ENCODE results near the gene ABHD16A. TPM values are rescaled to one million over a fixed set of nuclear protein-coding genes. Genes with fewer than 3 reads are reported as not detected.

The ABHD16A gene
- polyA plus RNA-seq, 1 donor from 2014 or later, result 40.1 TPM

DNA sequence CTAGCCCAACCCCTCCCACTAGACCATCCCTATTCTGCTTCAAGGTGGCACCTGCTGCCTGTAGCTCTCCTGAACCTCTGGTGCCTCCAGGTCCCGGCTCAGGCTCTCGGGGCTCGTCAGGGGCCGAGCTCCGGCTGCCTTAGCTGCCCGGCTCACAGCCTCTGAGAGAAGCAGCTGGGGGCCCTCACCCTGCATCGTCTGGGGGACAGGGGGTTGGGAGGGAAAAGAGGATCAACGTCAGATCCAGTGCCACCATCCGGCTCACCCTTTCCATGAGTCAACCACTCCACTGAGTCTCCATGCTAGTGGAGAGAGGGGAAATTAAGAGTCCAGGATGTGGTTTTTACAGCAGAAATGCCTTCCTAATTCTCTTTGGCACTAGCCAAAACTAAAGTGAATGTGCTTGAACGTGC lies 63.7 kb downstream of the ABHD16A start:
- no peaks in the 10 kb centered on the region for H3K4me1 Mint-ChIP-seq
- no peaks in the 10 kb centered on the region for H3K36me3 Mint-ChIP-seq
- no peaks in the 10 kb centered on the region for H3K9me3 Mint-ChIP-seq
- H3K4me3 Mint-ChIP-seq, result no peak overlapping the region
- H3K27me3 Mint-ChIP-seq, result no peaks in the 10 kb centered on the region
- no peak overlapping the region for H3K27ac Mint-ChIP-seq

DNA sequence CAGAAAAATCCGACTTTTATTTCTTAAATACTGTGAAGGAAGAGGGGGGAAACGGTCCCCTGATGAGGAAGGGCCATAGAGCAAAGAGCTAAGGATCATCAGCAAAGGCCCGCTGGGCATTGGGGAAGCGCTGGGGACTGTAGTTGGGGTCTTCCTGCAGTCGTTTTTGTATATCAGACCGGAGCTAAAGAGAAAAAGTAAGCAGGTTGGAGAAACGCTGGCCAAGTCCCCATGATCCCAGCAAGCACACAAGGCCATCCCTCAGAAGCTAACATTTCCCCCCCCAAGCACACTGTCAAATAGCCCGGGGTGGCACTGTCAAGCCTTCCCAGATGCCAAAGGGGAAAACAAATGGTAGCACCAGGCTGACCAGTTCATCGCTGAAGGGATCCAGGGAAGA lies 64.1 kb downstream of the ABHD16A start:
- Mint-ChIP-seq H3K27ac (no peak overlapping the region), H3K4me3 (no peak overlapping the region), H3K27me3 (no peaks in the 10 kb centered on the region), H3K9me3 (no peaks in the 10 kb centered on the region), H3K4me1 (no peaks in the 10 kb centered on the region), H3K36me3 (no peaks in the 10 kb centered on the region)

Other genes starting within 250 kb of the ABHD16A start
- gene MICB, start 205.2 kb downstream of the ABHD16A start, polyA plus RNA-seq, result 9.3 TPM
- gene MCCD1, start 174.4 kb downstream of the ABHD16A start, polyA plus RNA-seq, result not detected
- gene DDX39B, start 161.3 kb downstream of the ABHD16A start, polyA plus RNA-seq, result 89.4 TPM
- gene ATP6V1G2, start 156.7 kb downstream of the ABHD16A start, polyA plus RNA-seq, result 0.53 TPM
- gene NFKBIL1, start 155.7 kb downstream of the ABHD16A start, polyA plus RNA-seq, result 11.5 TPM
- 16.3 TPM for gene LTA, start 131.0 kb downstream of the ABHD16A start, polyA plus RNA-seq
- 6.4 TPM for gene TNF, start 127.8 kb downstream of the ABHD16A start, polyA plus RNA-seq
- gene LTB, start 120.9 kb downstream of the ABHD16A start, polyA plus RNA-seq, result 2,767 TPM
- gene LST1, start 117.0 kb downstream of the ABHD16A start, polyA plus RNA-seq, result 20.5 TPM
- 140 TPM for gene NCR3, start 110.3 kb downstream of the ABHD16A start, polyA plus RNA-seq
- gene AIF1, start 88.1 kb downstream of the ABHD16A start, polyA plus RNA-seq, result 5.6 TPM
- gene PRRC2A, start 82.6 kb downstream of the ABHD16A start, polyA plus RNA-seq, result 14.3 TPM
- gene BAG6, start 50.7 kb downstream of the ABHD16A start, polyA plus RNA-seq, result 30.9 TPM
- 8.5 TPM for gene APOM, start 47.4 kb downstream of the ABHD16A start, polyA plus RNA-seq
- 28.1 TPM for gene C6orf47, start 42.5 kb downstream of the ABHD16A start, polyA plus RNA-seq
- 24.1 TPM for gene GPANK1, start 38.3 kb downstream of the ABHD16A start, polyA plus RNA-seq
- 268 TPM for gene CSNK2B, start 37.2 kb downstream of the ABHD16A start, polyA plus RNA-seq
- 0.49 TPM for gene LY6G5B, start 33.3 kb downstream of the ABHD16A start, polyA plus RNA-seq
- 3.2 TPM for gene LY6G5C, start 22.3 kb downstream of the ABHD16A start, polyA plus RNA-seq
- gene LY6G6F, start 3.5 kb upstream of the ABHD16A start, polyA plus RNA-seq, result 0.95 TPM
- not detected for gene LY6G6D, start 12.0 kb upstream of the ABHD16A start, polyA plus RNA-seq
- not detected for gene LY6G6C, start 18.4 kb upstream of the ABHD16A start, polyA plus RNA-seq
- 1.8 TPM for gene MPIG6B, start 20.0 kb upstream of the ABHD16A start, polyA plus RNA-seq
- gene DDAH2, start 26.0 kb upstream of the ABHD16A start, polyA plus RNA-seq, result 119 TPM
- gene CLIC1, start 33.2 kb upstream of the ABHD16A start, polyA plus RNA-seq, result 861 TPM
- gene MSH5, start 36.7 kb upstream of the ABHD16A start, polyA plus RNA-seq, result 4.2 TPM
- gene SAPCD1, start 59.3 kb upstream of the ABHD16A start, polyA plus RNA-seq, result not detected
- 2.6 TPM for gene VWA7, start 74.0 kb upstream of the ABHD16A start, polyA plus RNA-seq
- 83.0 TPM for gene VARS1, start 92.4 kb upstream of the ABHD16A start, polyA plus RNA-seq
- 100 TPM for gene LSM2, start 103.6 kb upstream of the ABHD16A start, polyA plus RNA-seq
- 1.2 TPM for gene HSPA1L, start 112.0 kb upstream of the ABHD16A start, polyA plus RNA-seq
- gene HSPA1A, start 112.2 kb upstream of the ABHD16A start, polyA plus RNA-seq, result 49.5 TPM
- 5.7 TPM for gene HSPA1B, start 124.4 kb upstream of the ABHD16A start, polyA plus RNA-seq
- gene NEU1, start 159.5 kb upstream of the ABHD16A start, polyA plus RNA-seq, result 25.0 TPM
- not detected for gene SLC44A4, start 175.7 kb upstream of the ABHD16A start, polyA plus RNA-seq
- gene EHMT2, start 194.4 kb upstream of the ABHD16A start, polyA plus RNA-seq, result 49.3 TPM
- not detected for gene ZBTB12, start 198.8 kb upstream of the ABHD16A start, polyA plus RNA-seq
- not detected for gene C2, start 224.4 kb upstream of the ABHD16A start, polyA plus RNA-seq
- gene CFB, start 242.8 kb upstream of the ABHD16A start, polyA plus RNA-seq, result not detected